ENCODE data around the gene MCOLN1. TPM values are rescaled to one million over a fixed set of nuclear protein-coding genes. Genes with fewer than 3 reads are reported as not detected.

MCOLN1 gene
- total RNA-seq, 4 donors from 2014 or later = 5.6 to 24.7 (median 8.0) TPM

GRCh38 chr19:7492558-7492957 is 29.9 kb upstream of the MCOLN1 start:
- intact Hi-C loops (cut with DNase I; ENCODE audit: low total_unique reads) = no loop called here
- Histone ChIP-seq H3K4me1 (no peaks in the 10 kb centered on the region), H3K27me3 (no peaks in the 10 kb centered on the region), H3K27ac (no peak overlapping the region), H3K4me3 (no peak overlapping the region), H3K9me3 (no peaks in the 10 kb centered on the region), H3K36me3 (no peaks in the 10 kb centered on the region)
- DNase-seq = no peak
- TF ChIP-seq, protein P1, sequence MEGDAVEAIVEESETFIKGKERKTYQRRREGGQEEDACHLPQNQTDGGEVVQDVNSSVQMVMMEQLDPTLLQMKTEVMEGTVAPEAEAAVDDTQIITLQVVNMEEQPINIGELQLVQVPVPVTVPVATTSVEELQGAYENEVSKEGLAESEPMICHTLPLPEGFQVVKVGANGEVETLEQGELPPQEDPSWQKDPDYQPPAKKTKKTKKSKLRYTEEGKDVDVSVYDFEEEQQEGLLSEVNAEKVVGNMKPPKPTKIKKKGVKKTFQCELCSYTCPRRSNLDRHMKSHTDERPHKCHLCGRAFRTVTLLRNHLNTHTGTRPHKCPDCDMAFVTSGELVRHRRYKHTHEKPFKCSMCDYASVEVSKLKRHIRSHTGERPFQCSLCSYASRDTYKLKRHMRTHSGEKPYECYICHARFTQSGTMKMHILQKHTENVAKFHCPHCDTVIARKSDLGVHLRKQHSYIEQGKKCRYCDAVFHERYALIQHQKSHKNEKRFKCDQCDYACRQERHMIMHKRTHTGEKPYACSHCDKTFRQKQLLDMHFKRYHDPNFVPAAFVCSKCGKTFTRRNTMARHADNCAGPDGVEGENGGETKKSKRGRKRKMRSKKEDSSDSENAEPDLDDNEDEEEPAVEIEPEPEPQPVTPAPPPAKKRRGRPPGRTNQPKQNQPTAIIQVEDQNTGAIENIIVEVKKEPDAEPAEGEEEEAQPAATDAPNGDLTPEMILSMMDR (IDR thresholded peaks at IDR 0.05) = no peak
- TF ChIP-seq POLR2A (IDR thresholded peaks at IDR 0.05) = no peak

DNA sequence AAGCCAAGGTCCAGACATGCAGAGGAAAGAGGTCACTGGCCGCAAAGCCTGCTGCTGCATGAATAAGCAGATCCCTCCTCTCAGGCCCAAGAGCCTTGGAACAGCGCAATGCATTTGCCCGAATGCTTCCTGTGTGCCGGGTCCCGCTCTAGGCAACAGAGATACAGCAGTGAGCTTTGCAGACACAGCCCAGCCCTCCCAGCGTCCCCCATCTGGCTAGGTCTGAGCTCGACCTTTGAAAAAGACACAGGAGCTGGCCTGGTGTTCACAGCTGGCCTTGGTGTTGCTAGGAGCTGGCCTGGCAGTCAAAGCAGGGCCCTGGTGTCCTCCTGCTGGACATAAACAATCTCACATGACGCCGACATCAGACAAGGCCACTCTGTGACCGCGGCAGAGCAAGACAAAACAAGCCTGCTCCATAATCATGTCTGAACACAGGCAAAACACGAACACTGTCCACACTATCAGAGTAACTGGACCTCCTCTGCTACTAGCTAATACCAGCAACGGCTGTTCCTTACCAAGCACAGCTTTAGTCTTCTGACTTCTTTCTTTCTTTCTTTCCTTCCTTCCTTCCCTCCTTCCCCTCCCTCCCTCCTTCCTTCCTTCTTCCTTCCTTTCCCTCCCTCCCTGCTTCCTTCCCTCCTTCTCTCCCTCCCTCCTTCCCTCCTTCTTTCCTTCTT is 27.9 kb upstream of the MCOLN1 start:
- DNase-seq = no peak
- no peaks in the 10 kb centered on the region for H3K4me1 ChIP-seq
- TF ChIP-seq, protein P1 (IDR thresholded peaks at IDR 0.05) = no peak
- intact Hi-C loops (cut with DNase I; ENCODE audit: low total_unique reads) = no loop called here
- no peaks in the 10 kb centered on the region for H3K9me3 ChIP-seq
- H3K4me3 ChIP-seq = no peak overlapping the region
- peak overlapping the region in 1 of 2 donors; percentile 42 for H3K27ac ChIP-seq
- H3K27me3 ChIP-seq = no peaks in the 10 kb centered on the region
- H3K36me3 ChIP-seq = no peaks in the 10 kb centered on the region

GRCh38 chr19:7497292-7497691 is 25.1 kb upstream of the MCOLN1 start:
- DNase-seq = no peak
- no peak for TF ChIP-seq POLR2A (IDR thresholded peaks at IDR 0.05)
- TF ChIP-seq, protein P1 (IDR thresholded peaks at IDR 0.05) = no peak
- no peaks in the 10 kb centered on the region for H3K9me3 ChIP-seq
- H3K4me1 ChIP-seq = peaks cover 0 to 8% of the 10 kb centered on the region in 2 donors
- intact Hi-C loops (cut with DNase I; ENCODE audit: low total_unique reads) = no loop called here
- no peak overlapping the region for H3K27ac ChIP-seq
- H3K36me3 ChIP-seq = no peaks in the 10 kb centered on the region
- no peak overlapping the region for H3K4me3 ChIP-seq
- no peaks in the 10 kb centered on the region for H3K27me3 ChIP-seq

GRCh38 chr19:7500811-7501450 is 21.5 kb upstream of the MCOLN1 start:
- Histone ChIP-seq H3K36me3 (no peaks in the 10 kb centered on the region), H3K27ac (no peak overlapping the region), H3K4me1 (peaks cover 0 to 8% of the 10 kb centered on the region in 2 donors), H3K27me3 (no peaks in the 10 kb centered on the region), H3K4me3 (peak overlapping the region in 1 of 2 donors; percentile 32), H3K9me3 (no peaks in the 10 kb centered on the region)
- no peak for TF ChIP-seq POLR2A (IDR thresholded peaks at IDR 0.05)
- TF ChIP-seq, protein P1 (IDR thresholded peaks at IDR 0.05) = no peak
- no peak for DNase-seq
- intact Hi-C loops (cut with DNase I; ENCODE audit: low total_unique reads) = no loop called here

DNA sequence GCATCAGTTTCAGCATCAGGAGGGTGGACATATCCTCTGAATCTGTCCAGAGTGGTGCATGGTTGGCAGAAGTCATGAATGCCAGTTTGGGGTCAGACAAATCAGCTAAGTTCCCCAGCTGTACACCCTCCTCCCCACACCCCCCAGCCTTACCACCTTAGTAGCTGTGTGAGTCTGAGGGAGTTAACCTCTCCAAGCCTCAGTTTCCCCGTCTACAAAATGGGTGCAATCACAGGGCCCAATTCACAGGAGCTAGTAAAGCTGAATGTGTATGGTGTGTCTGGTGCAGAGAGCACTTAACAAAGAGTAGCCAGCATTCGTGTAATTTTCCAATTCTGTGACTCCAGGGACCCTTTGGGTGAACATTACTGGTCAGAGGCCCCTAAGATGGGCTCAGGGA is 19.9 kb upstream of the MCOLN1 start:
- Histone ChIP-seq H3K9me3 (no peaks in the 10 kb centered on the region), H3K4me1 (peaks cover 0 to 8% of the 10 kb centered on the region in 2 donors), H3K27me3 (no peaks in the 10 kb centered on the region), H3K4me3 (no peak overlapping the region), H3K27ac (no peak overlapping the region), H3K36me3 (no peaks in the 10 kb centered on the region)
- intact Hi-C loops (cut with DNase I; ENCODE audit: low total_unique reads) = no loop called here
- DNase-seq = no peak
- TF ChIP-seq POLR2A (IDR thresholded peaks at IDR 0.05) = no peak
- TF ChIP-seq, protein P1 (IDR thresholded peaks at IDR 0.05) = no peak
